ENCODE data around the gene SPHKAP.

GRCh38 chr2:228086561-228086960, 94.9 kb downstream of the SPHKAP start:
- TF ChIP-seq POLR2A (IDR thresholded peaks at IDR 0.05) (no peak), CTCF (IDR thresholded peaks at IDR 0.05) (no peak), POLR2AphosphoS5 (IDR thresholded peaks at IDR 0.05) (no peak)

Measured in suprapubic skin (tissue), 4 donors.